HAP-1 (cell line): ENCODE results near the gene FRYL.
"Not testable (repeated sequence)": the region's sequence is repeated elsewhere in the genome, so short reads cannot be mapped to it uniquely, and the experiment has no call there.

Source experiments
- DNase-seq, 2 experiments: peaks; one replicate each; pipeline ENCODE4 v3.0.0-alpha.2; 2016 to 2020; ENCODE audit warnings: low spot score in 2 of 2
- H3K27me3 ChIP-seq: fragments of 250-450 bp; sonication (Bioruptor Pico); 2 replicates; pipeline ENCODE4 v1.5.1; 2020; ENCODE audit warnings: low read depth, mild to moderate bottlenecking, moderate library complexity
- H3K36me3 ChIP-seq: fragments of 250-450 bp; sonication (Bioruptor Pico); replicated peaks from 2 replicates; pipeline ENCODE4 v1.5.1; 2020; ENCODE audit warnings: mild to moderate bottlenecking
- H3K4me1 ChIP-seq: fragments of 250-450 bp; sonication (Bioruptor Pico); 2 replicates; pipeline ENCODE4 v1.5.1; 2020; ENCODE audit warnings: mild to moderate bottlenecking
- H3K4me3 ChIP-seq: fragments of 250-450 bp; sonication (Bioruptor Pico); 2 replicates; pipeline ENCODE4 v1.5.1; 2020; ENCODE audit warnings: mild to moderate bottlenecking, moderate library complexity
- H3K9me3 ChIP-seq: fragments of 250-450 bp; sonication (Bioruptor Pico); 2 replicates; pipeline ENCODE4 v1.5.1; 2020; ENCODE audit warnings: mild to moderate bottlenecking, moderate library complexity
- in situ Hi-C: fragments of 300-500 bp; cut with MboI; formaldehyde crosslinking; loops from 3 replicates; pipeline ENCODE4 v1.14.3; 2020; ENCODE audit warnings: low sequenced_read_pairs, inconsistent platforms, mixed read lengths

The FRYL gene

GRCh38 chr4:48778431-48779094, 1.5 kb downstream of the FRYL start:
- H3K4me1 ChIP-seq = peaks cover 22% of the 10 kb centered on the region
- no peaks in the 10 kb centered on the region for H3K9me3 ChIP-seq
- H3K27me3 ChIP-seq = no peaks in the 10 kb centered on the region
- in situ Hi-C loops = no loop called here
- peak overlapping the region; percentile 80 for H3K4me3 ChIP-seq
- H3K36me3 ChIP-seq = 0 out of 2 replicates have a peak, but pooled peaks cover 2% of the 10 kb centered on the region
- DNase-seq = peak in 1 of 2 experiments; percentile 39

- H3K27me3 ChIP-seq = no peaks in the 10 kb centered on the region
- in situ Hi-C loops = no loop called here
- H3K9me3 ChIP-seq = no peaks in the 10 kb centered on the region
- peak; percentile 21 to 41 for DNase-seq
- peaks cover 22% of the 10 kb centered on the region for H3K4me1 ChIP-seq
- H3K36me3 ChIP-seq = 0 out of 2 replicates have a peak, but pooled peaks cover 2% of the 10 kb centered on the region
- peak overlapping the region; percentile 80 for H3K4me3 ChIP-seq
Observed at GRCh38 chr4:48777739-48778138, 2.3 kb downstream of the FRYL start.

- in situ Hi-C loops = no loop called here
- no peak overlapping the region for H3K4me3 ChIP-seq
- H3K4me1 ChIP-seq = peaks cover 22% of the 10 kb centered on the region
Observed at GRCh38 chr4:48774760-48775710, 5.0 kb downstream of the FRYL start.

GRCh38 chr4:48772556-48772955, 7.5 kb downstream of the FRYL start:
- Histone ChIP-seq H3K27me3 (no peaks in the 10 kb centered on the region), H3K36me3 (no peaks in the 10 kb centered on the region; the same call in 1 of the 2 replicates), H3K4me1 (peaks cover 22% of the 10 kb centered on the region), H3K9me3 (no peaks in the 10 kb centered on the region), H3K4me3 (no peak overlapping the region)
- in situ Hi-C loops = no loop called here
- DNase-seq = no peak

More at GRCh38 chr4:48774760-48775710, 5.0 kb downstream of the FRYL start:
- Histone ChIP-seq H3K9me3 (no peaks in the 10 kb centered on the region), H3K27me3 (no peaks in the 10 kb centered on the region), H3K36me3 (0 out of 2 replicates have a peak, but pooled peaks cover 2% of the 10 kb centered on the region)
- no peak for DNase-seq

- H3K4me1 ChIP-seq = no peaks in the 10 kb centered on the region
- H3K27me3 ChIP-seq = no peaks in the 10 kb centered on the region
- DNase-seq = peak in 1 of 2 experiments; percentile 14
- no peak overlapping the region for H3K4me3 ChIP-seq
- H3K9me3 ChIP-seq = no peaks in the 10 kb centered on the region
- no peaks in the 10 kb centered on the region; the same call in 1 of the 2 replicates for H3K36me3 ChIP-seq
- in situ Hi-C loops = no loop called here
Observed at GRCh38 chr4:48767055-48767929, 12.8 kb downstream of the FRYL start.

GRCh38 chr4:48766131-48766792, 13.8 kb downstream of the FRYL start:
- in situ Hi-C loops = no loop called here
- H3K27me3 ChIP-seq = no peaks in the 10 kb centered on the region
- DNase-seq = no peak
- H3K9me3 ChIP-seq = no peaks in the 10 kb centered on the region
- no peak overlapping the region for H3K4me3 ChIP-seq
- no peaks in the 10 kb centered on the region; the same call in 1 of the 2 replicates for H3K36me3 ChIP-seq
- H3K4me1 ChIP-seq = no peaks in the 10 kb centered on the region

- DNase-seq = no peak
- in situ Hi-C loops = no loop called here
- H3K27me3 ChIP-seq = no peaks in the 10 kb centered on the region
- H3K4me3 ChIP-seq = no peak overlapping the region
- H3K36me3 ChIP-seq = no peaks in the 10 kb centered on the region; the same call in 1 of the 2 replicates
- H3K9me3 ChIP-seq = no peaks in the 10 kb centered on the region
- H3K4me1 ChIP-seq = no peaks in the 10 kb centered on the region
Observed at GRCh38 chr4:48762408-48762807, 17.7 kb downstream of the FRYL start.

GRCh38 chr4:48761286-48761685, 18.8 kb downstream of the FRYL start:
- Histone ChIP-seq H3K27me3 (no peaks in the 10 kb centered on the region), H3K9me3 (no peaks in the 10 kb centered on the region), H3K4me1 (no peaks in the 10 kb centered on the region), H3K4me3 (no peak overlapping the region), H3K36me3 (no peaks in the 10 kb centered on the region)
- DNase-seq = no peak
- in situ Hi-C loops = no loop called here

GRCh38 chr4:48758703-48759102, 21.4 kb downstream of the FRYL start:
- H3K36me3 ChIP-seq, H3K27me3 ChIP-seq, H3K9me3 ChIP-seq, DNase-seq, H3K4me1 ChIP-seq, in situ Hi-C loops, H3K4me3 ChIP-seq: not testable (repeated sequence)

GRCh38 chr4:48756689-48757220, 23.3 kb downstream of the FRYL start:
- Histone ChIP-seq H3K4me1 (no peaks in the 10 kb centered on the region), H3K27me3 (no peaks in the 10 kb centered on the region), H3K9me3 (no peaks in the 10 kb centered on the region), H3K36me3 (no peaks in the 10 kb centered on the region), H3K4me3 (no peak overlapping the region)
- no peak for DNase-seq
- in situ Hi-C loops = no loop called here

- Histone ChIP-seq H3K9me3 (no peaks in the 10 kb centered on the region), H3K4me1 (no peaks in the 10 kb centered on the region), H3K36me3 (no peaks in the 10 kb centered on the region), H3K27me3 (no peaks in the 10 kb centered on the region), H3K4me3 (no peak overlapping the region)
- in situ Hi-C loops = no loop called here
- DNase-seq = no peak
Observed at GRCh38 chr4:48755281-48755680, 24.8 kb downstream of the FRYL start.

- no peaks in the 10 kb centered on the region for H3K4me1 ChIP-seq
- H3K36me3 ChIP-seq = no peaks in the 10 kb centered on the region
- H3K27me3 ChIP-seq = no peaks in the 10 kb centered on the region
- no peaks in the 10 kb centered on the region for H3K9me3 ChIP-seq
- DNase-seq = no peak
- in situ Hi-C loops = no loop called here
- no peak overlapping the region for H3K4me3 ChIP-seq
Observed at GRCh38 chr4:48753159-48753558, 26.9 kb downstream of the FRYL start.

GRCh38 chr4:48752726-48753125, 27.4 kb downstream of the FRYL start:
- no peak for DNase-seq
- no peaks in the 10 kb centered on the region for H3K36me3 ChIP-seq
- no peaks in the 10 kb centered on the region for H3K9me3 ChIP-seq
- in situ Hi-C loops = no loop called here
- H3K27me3 ChIP-seq = no peaks in the 10 kb centered on the region
- no peaks in the 10 kb centered on the region for H3K4me1 ChIP-seq
- no peak overlapping the region for H3K4me3 ChIP-seq
